H1 (cell line): ENCODE data around the gene STIMATE.

Experiments
- CTCF ChIP-seq, 3 experiments: IDR thresholded peaks; 1 replicate in 2 of 3; 2 replicates in 1 of 3; pipeline versions ENCODE4 v1.5.1 to v1.6.1; 2011; ENCODE audit warnings: low read length in 3 of 3, mild to moderate bottlenecking in 3 of 3, inconsistent platforms in 2 of 3, low read depth in 1 of 3, moderate library complexity in 1 of 3; ENCODE audit not compliant: insufficient read depth in 1 of 3; ENCODE audit errors: control extremely low read depth in 1 of 3
- KDM5A ChIP-seq: fragments of 200-600 bp; IDR thresholded peaks from 2 replicates; pipeline ENCODE4 v1.7.1; 2012; ENCODE audit warnings: mild to moderate bottlenecking, low read length, inconsistent platforms, mixed read lengths
- POLR2AphosphoS5 ChIP-seq: IDR thresholded peaks from 2 replicates; pipeline ENCODE4 v1.6.1; 2011; ENCODE audit warnings: low read depth, low read length

GRCh38 chr3:52817221-52817620 is 80.1 kb downstream of the STIMATE start:
- no peak for TF ChIP-seq CTCF (IDR thresholded peaks at IDR 0.05; ENCODE audit: control extremely low read depth in 1 of 3, insufficient read depth in 1 of 3, low read depth in 1 of 3, low read length in 3 of 3)
- no peak for TF ChIP-seq KDM5A
- no peak for TF ChIP-seq POLR2AphosphoS5
